Sigmoid colon (tissue), 4 donors: Measurements from ENCODE around the gene SRPX.

Source experiments
- CTCF ChIP-seq, 4 experiments: fragments of 450-650 bp in 3 of 4; fragments of 200-600 bp in 1 of 4; IDR thresholded peaks; one replicate each; pipeline ENCODE4 v1.5.1; 2016 to 2019; ENCODE audit warnings: antibody characterized with exemption in 4 of 4, mild to moderate bottlenecking in 3 of 4, moderate library complexity in 2 of 4
- EP300 ChIP-seq, 4 donors: sonication (generic); formaldehyde crosslinking; IDR thresholded peaks; one replicate each; pipeline ENCODE4 v1.6.1; 2017; ENCODE audit warnings: antibody characterized with exemption in 4 of 4
- POLR2A ChIP-seq, 2 donors: fragments of 450-650 bp; IDR thresholded peaks; one replicate each; pipeline ENCODE4 v1.6.1; 2016; ENCODE audit warnings: antibody characterized with exemption in 2 of 2, mild to moderate bottlenecking in 2 of 2, moderate library complexity in 2 of 2
- POLR2AphosphoS5 ChIP-seq, 4 donors: sonication (generic); formaldehyde crosslinking; IDR thresholded peaks; one replicate each; pipeline ENCODE4 v1.6.1; 2017; ENCODE audit warnings: antibody characterized with exemption in 4 of 4

- TF ChIP-seq CTCF (IDR thresholded peaks at IDR 0.05) = no peak
- TF ChIP-seq POLR2A (IDR thresholded peaks at IDR 0.05) = no peak
- TF ChIP-seq POLR2AphosphoS5 (IDR thresholded peaks at IDR 0.05) = no peak
- TF ChIP-seq EP300 (IDR thresholded peaks at IDR 0.05) = no peak
Measured at GRCh38 chrX:38205039-38205438, 15.6 kb downstream of the SRPX start.
